SU-DHL-6 (cell line): ENCODE data around the gene DNAH14.

Experiments used
- CTCF ChIP-seq: fragments of 200-600 bp; sonication (generic); IDR thresholded peaks from one replicate; pipeline ENCODE4 v1.5.1; 2017; ENCODE audit warnings: antibody characterized with exemption, mild to moderate bottlenecking, low read length, moderate library complexity; ENCODE audit not compliant: insufficient read depth, poor library complexity, severe bottlenecking
- EZH2phosphoT487 ChIP-seq: fragments of 200-600 bp; sonication (generic), shearing (Covaris generic); conservative IDR thresholded peaks from 2 replicates; pipeline ENCODE4 v1.6.1; 2018; ENCODE audit warnings: mild to moderate bottlenecking, antibody characterized with exemption, low read length, moderate library complexity, mixed read lengths

DNA sequence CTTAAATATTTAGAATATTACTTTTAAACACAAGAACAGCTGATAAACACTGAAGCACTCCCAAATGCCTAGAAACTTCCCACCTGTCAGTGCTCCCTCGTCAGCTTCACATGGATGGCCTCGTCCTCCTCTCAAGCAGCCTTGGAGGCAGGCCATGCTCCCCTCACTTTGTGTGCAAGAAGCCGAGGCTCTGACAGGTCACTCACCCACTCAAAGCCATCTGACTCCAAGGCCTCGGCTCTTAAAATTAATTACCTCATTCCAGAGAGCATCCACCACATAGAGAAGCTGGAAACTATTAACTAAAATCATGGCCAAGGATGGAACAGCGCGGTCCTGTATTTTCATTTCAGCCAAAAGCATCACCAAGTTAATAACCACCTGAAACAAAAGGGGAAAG is 480.6 kb downstream of the DNAH14 start:
- no peak for TF ChIP-seq CTCF
- no peak for TF ChIP-seq EZH2phosphoT487
